Endodermal cell (in vitro differentiated cells): Measurements from ENCODE around the gene CFAP69. TPM values are rescaled to one million over a fixed set of nuclear protein-coding genes. Genes with fewer than 3 reads are reported as not detected.

Source experiments
- DNase-seq: peaks from one replicate; pipeline ENCODE4 v3.0.0-alpha.2; 2017
- H3K27ac ChIP-seq: 2 replicates; pipeline ENCODE4 v1.5.1; 2013; ENCODE audit warnings: mild to moderate bottlenecking, low read depth, low read length, moderate library complexity
- H3K27me3 ChIP-seq: 2 replicates; pipeline ENCODE4 v1.6.1; 2013; ENCODE audit warnings: mild to moderate bottlenecking, low read length, moderate library complexity; ENCODE audit not compliant: insufficient read depth, control insufficient read depth, poor library complexity, severe bottlenecking
- H3K36me3 ChIP-seq: 2 replicates; pipeline ENCODE4 v1.7.0; 2013; ENCODE audit warnings: mild to moderate bottlenecking, low read length, moderate library complexity; ENCODE audit not compliant: control insufficient read depth, insufficient read depth
- H3K4me1 ChIP-seq: one replicate; pipeline ENCODE4 v1.7.0; 2013; ENCODE audit warnings: low read length; ENCODE audit not compliant: control insufficient read depth, insufficient read depth
- H3K4me3 ChIP-seq: 2 replicates; pipeline ENCODE4 v1.5.1; 2013; ENCODE audit warnings: mild to moderate bottlenecking, low read length, moderate library complexity
- H3K9ac ChIP-seq: 2 replicates; pipeline ENCODE4 v1.6.1; 2013; ENCODE audit warnings: mild to moderate bottlenecking, low read length, moderate library complexity; ENCODE audit not compliant: poor library complexity, severe bottlenecking; ENCODE audit errors: extremely low read depth
- H3K9me3 ChIP-seq: 2 replicates; pipeline ENCODE4 v1.6.1; 2013; ENCODE audit warnings: mild to moderate bottlenecking, low read length, moderate library complexity; ENCODE audit not compliant: control insufficient read depth
- H3K27ac Mint-ChIP-seq: 2 replicates; pipeline ENCODE4 v1.8.0; 2020; ENCODE audit warnings: mixed read lengths
- H3K27me3 Mint-ChIP-seq: 2 replicates; pipeline ENCODE4 v1.8.0; 2021; ENCODE audit warnings: mild to moderate bottlenecking, mixed read lengths; ENCODE audit not compliant: insufficient read depth
- H3K36me3 Mint-ChIP-seq: 2 replicates; pipeline ENCODE4 v1.8.0; 2020; ENCODE audit warnings: low read depth, mixed read lengths
- H3K4me1 Mint-ChIP-seq: 2 replicates; pipeline ENCODE4 v1.8.0; 2020; ENCODE audit warnings: mixed read lengths
- H3K4me3 Mint-ChIP-seq: 2 replicates; pipeline ENCODE4 v1.8.0; 2020; ENCODE audit warnings: mild to moderate bottlenecking, moderate library complexity, mixed read lengths
- H3K9me3 Mint-ChIP-seq: 2 replicates; pipeline ENCODE4 v1.8.0; 2020; ENCODE audit warnings: mild to moderate bottlenecking, mixed read lengths
- CTCF ChIP-seq: fragments of 200-600 bp; sonication (generic); conservative IDR thresholded peaks from 2 replicates; pipeline ENCODE4 v1.5.0; 2021; ENCODE audit warnings: antibody characterized with exemption, mild to moderate bottlenecking
- WGBS, 2 experiments: methylation state at CpG; one replicate each; pipeline versions ENCODE4 v1.1.5 to v1.1.7; 2013; ENCODE audit warnings: missing lambda C conversion rate in 2 of 2, mixed read lengths in 1 of 2; ENCODE audit not compliant: insufficient coverage in 1 of 2, insufficient read length in 1 of 2; 5-methylcytosine and 5-hydroxymethylcytosine counted together
- total RNA-seq, 2 donors: library from RNA; stranded (reverse); fragmentation: NEBNext Ultra II Directional in 1 of 2; extraction: Animal tissue kit (Norgen Biotek cat#: 25700) in 1 of 2; gene quantifications; 2 replicates in 1 of 2; 3 replicates in 1 of 2; pipeline ENCODE4 v1.2.1, GENCODE V29; 2021

CFAP69 gene
- total RNA-seq, 2 donors from 2014 or later = 4.9 to 6.6 TPM

DNA sequence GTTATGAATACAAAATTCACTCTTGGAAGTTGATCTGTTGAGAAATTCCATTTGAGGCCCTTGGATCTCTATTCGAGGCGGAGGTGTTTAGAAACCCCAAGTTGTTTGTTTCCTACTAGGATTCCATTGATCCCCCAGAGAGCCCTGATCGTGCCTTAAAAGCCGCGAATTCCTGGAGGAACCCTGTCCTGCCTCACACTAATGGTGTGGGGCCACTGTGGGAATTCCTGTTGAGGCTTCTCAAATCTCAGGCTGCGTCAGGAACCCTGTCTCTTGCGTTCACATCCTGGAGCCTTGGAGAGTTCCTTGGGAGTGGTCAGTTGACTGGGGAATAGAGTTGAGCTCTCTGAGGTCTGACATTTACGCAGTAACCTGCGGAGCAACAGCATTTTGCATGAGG lies 1.2 kb downstream of the CFAP69 start:
- Mint-ChIP-seq H3K4me1 (peaks cover 32% of the 10 kb centered on the region), H3K36me3 (no peaks in the 10 kb centered on the region), H3K4me3 (peak overlapping the region; percentile 85), H3K9me3 (no peaks in the 10 kb centered on the region), H3K27ac (peak overlapping the region; percentile 0), H3K27me3 (peaks cover 57% of the 10 kb centered on the region)
- Histone ChIP-seq H3K4me3 (peak overlapping the region; percentile 91), H3K27ac (no peak overlapping the region), H3K27me3 (no peaks in the 10 kb centered on the region), H3K9ac (no peak overlapping the region), H3K9me3 (no peaks in the 10 kb centered on the region), H3K36me3 (no peaks in the 10 kb centered on the region), H3K4me1 (peaks cover 3% of the 10 kb centered on the region)
- WGBS, 2 experiments = 4 to 6% methylated on average over 7 to 9 of the region's 9 CpGs
- DNase-seq = peak; percentile 93
- TF ChIP-seq CTCF = no peak

DNA sequence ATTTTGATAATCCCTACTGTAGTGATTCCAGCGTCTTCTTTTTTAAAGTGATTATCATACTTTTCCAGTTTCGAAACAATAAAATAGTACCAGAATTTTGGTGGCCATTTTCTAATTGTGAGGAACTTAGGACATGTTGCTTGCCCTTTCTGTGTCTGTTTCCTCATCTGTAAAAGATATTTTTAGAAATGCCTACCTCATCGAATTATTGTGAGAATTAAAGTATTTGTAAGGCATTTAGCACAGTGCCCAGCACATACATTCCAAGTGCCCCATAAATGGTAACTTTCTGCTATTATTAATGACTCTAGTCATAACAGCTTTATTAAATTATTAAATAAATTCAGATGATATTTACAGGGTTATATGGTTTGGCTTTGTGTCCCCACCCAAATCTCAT lies 3.7 kb downstream of the CFAP69 start:
- Histone ChIP-seq H3K4me1 (peaks cover 3% of the 10 kb centered on the region), H3K9ac (no peak overlapping the region), H3K9me3 (peaks cover 2% of the 10 kb centered on the region), H3K36me3 (no peaks in the 10 kb centered on the region), H3K27ac (no peak overlapping the region), H3K4me3 (no peak overlapping the region), H3K27me3 (no peaks in the 10 kb centered on the region)
- Mint-ChIP-seq H3K27me3 (peaks cover 46% of the 10 kb centered on the region), H3K9me3 (no peaks in the 10 kb centered on the region), H3K36me3 (no peaks in the 10 kb centered on the region), H3K4me1 (peaks cover 17% of the 10 kb centered on the region), H3K4me3 (no peak overlapping the region), H3K27ac (no peak overlapping the region)
- DNase-seq = no peak
- no peak for TF ChIP-seq CTCF
- 96 to 100% methylated on average over 2 to 3 of the region's 3 CpGs for WGBS, 2 experiments

DNA sequence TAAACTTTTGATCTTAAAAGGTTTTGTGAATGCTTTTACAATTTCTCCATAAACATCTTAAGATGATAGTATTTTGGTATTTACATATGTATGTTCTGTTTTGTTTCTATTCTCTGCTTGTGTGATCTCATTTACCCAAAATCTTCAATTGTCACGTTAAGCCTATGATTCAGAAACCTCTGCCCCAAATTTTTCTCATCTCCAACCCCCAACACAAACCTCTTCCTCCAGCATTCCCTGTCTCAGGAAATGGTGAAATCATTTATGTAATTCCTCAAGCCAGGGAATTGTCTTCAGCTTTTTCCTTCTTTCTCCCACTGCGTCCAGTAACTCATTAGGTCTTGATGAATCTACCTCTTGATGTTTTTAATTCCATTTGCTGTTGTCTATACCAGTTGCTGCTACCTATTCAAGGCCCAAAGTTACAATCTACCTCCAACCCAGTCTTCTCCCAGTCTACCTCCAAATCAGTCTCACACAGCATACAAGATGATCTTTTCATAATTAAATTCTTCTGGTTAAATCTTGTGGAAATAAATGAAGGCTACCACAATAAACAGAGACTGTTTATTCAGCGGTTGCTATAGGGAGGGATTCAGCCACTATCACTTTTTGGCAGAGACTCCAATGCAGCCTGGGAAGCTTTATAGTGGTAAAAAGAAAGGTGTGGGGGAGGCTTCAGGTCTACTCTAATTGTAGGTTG lies 5.8 kb downstream of the CFAP69 start:
- no peak overlapping the region for H3K4me3 Mint-ChIP-seq
- H3K9me3 Mint-ChIP-seq = no peaks in the 10 kb centered on the region
- no peaks in the 10 kb centered on the region for H3K36me3 Mint-ChIP-seq

More for the DNA sequence above, 5.8 kb downstream of the CFAP69 start:
- Mint-ChIP-seq H3K27me3 (peaks cover 33% of the 10 kb centered on the region), H3K27ac (no peak overlapping the region), H3K4me1 (peaks cover 11% of the 10 kb centered on the region)
- Histone ChIP-seq H3K27me3 (no peaks in the 10 kb centered on the region), H3K4me1 (peaks cover 3% of the 10 kb centered on the region), H3K36me3 (no peaks in the 10 kb centered on the region), H3K27ac (no peak overlapping the region), H3K9ac (no peak overlapping the region), H3K4me3 (no peak overlapping the region), H3K9me3 (peaks cover 5% of the 10 kb centered on the region)
- no peak for TF ChIP-seq CTCF
- 90 to 91% methylated on average over 3 of the region's 3 CpGs for WGBS, 2 experiments
- DNase-seq = no peak
